Endodermal cell (in vitro differentiated cells): Measurements from ENCODE around the gene ATXN1. TPM values are rescaled to one million over a fixed set of nuclear protein-coding genes. Genes with fewer than 3 reads are reported as not detected.

Experiments used
- DNase-seq: peaks from one replicate; pipeline ENCODE4 v3.0.0-alpha.2; 2017
- H3K27ac ChIP-seq: 2 replicates; pipeline ENCODE4 v1.5.1; 2013; ENCODE audit warnings: mild to moderate bottlenecking, low read depth, low read length, moderate library complexity
- H3K27me3 ChIP-seq: 2 replicates; pipeline ENCODE4 v1.6.1; 2013; ENCODE audit warnings: mild to moderate bottlenecking, low read length, moderate library complexity; ENCODE audit not compliant: insufficient read depth, control insufficient read depth, poor library complexity, severe bottlenecking
- H3K36me3 ChIP-seq: 2 replicates; pipeline ENCODE4 v1.7.0; 2013; ENCODE audit warnings: mild to moderate bottlenecking, low read length, moderate library complexity; ENCODE audit not compliant: control insufficient read depth, insufficient read depth
- H3K4me1 ChIP-seq: one replicate; pipeline ENCODE4 v1.7.0; 2013; ENCODE audit warnings: low read length; ENCODE audit not compliant: control insufficient read depth, insufficient read depth
- H3K4me3 ChIP-seq: 2 replicates; pipeline ENCODE4 v1.5.1; 2013; ENCODE audit warnings: mild to moderate bottlenecking, low read length, moderate library complexity
- H3K9ac ChIP-seq: 2 replicates; pipeline ENCODE4 v1.6.1; 2013; ENCODE audit warnings: mild to moderate bottlenecking, low read length, moderate library complexity; ENCODE audit not compliant: poor library complexity, severe bottlenecking; ENCODE audit errors: extremely low read depth
- H3K9me3 ChIP-seq: 2 replicates; pipeline ENCODE4 v1.6.1; 2013; ENCODE audit warnings: mild to moderate bottlenecking, low read length, moderate library complexity; ENCODE audit not compliant: control insufficient read depth
- H3K27ac Mint-ChIP-seq: 2 replicates; pipeline ENCODE4 v1.8.0; 2020; ENCODE audit warnings: mixed read lengths
- H3K27me3 Mint-ChIP-seq: 2 replicates; pipeline ENCODE4 v1.8.0; 2021; ENCODE audit warnings: mild to moderate bottlenecking, mixed read lengths; ENCODE audit not compliant: insufficient read depth
- H3K36me3 Mint-ChIP-seq: 2 replicates; pipeline ENCODE4 v1.8.0; 2020; ENCODE audit warnings: low read depth, mixed read lengths
- H3K4me1 Mint-ChIP-seq: 2 replicates; pipeline ENCODE4 v1.8.0; 2020; ENCODE audit warnings: mixed read lengths
- H3K4me3 Mint-ChIP-seq: 2 replicates; pipeline ENCODE4 v1.8.0; 2020; ENCODE audit warnings: mild to moderate bottlenecking, moderate library complexity, mixed read lengths
- H3K9me3 Mint-ChIP-seq: 2 replicates; pipeline ENCODE4 v1.8.0; 2020; ENCODE audit warnings: mild to moderate bottlenecking, mixed read lengths
- WGBS, 2 experiments: methylation state at CpG; one replicate each; pipeline versions ENCODE4 v1.1.5 to v1.1.7; 2013; ENCODE audit warnings: missing lambda C conversion rate in 2 of 2, mixed read lengths in 1 of 2; ENCODE audit not compliant: insufficient coverage in 1 of 2, insufficient read length in 1 of 2; 5-methylcytosine and 5-hydroxymethylcytosine counted together
- total RNA-seq, 2 donors: library from RNA; stranded (reverse); fragmentation: NEBNext Ultra II Directional in 1 of 2; extraction: Animal tissue kit (Norgen Biotek cat#: 25700) in 1 of 2; gene quantifications; 2 replicates in 1 of 2; 3 replicates in 1 of 2; pipeline ENCODE4 v1.2.1, GENCODE V29; 2021
- TF ChIP-seq, protein P1 (sequence below): fragments of 200-600 bp; sonication (generic); conservative IDR thresholded peaks from 2 replicates; pipeline ENCODE4 v1.5.0; 2021; ENCODE audit warnings: antibody characterized with exemption, mild to moderate bottlenecking

Gene ATXN1
- total RNA-seq, 2 donors from 2014 or later, result 10.4 to 15.9 TPM

GRCh38 chr6:16746401-16746800 is 14.9 kb downstream of the ATXN1 start:
- no peak overlapping the region for H3K4me3 ChIP-seq
- H3K4me3 Mint-ChIP-seq, result no peak overlapping the region
- TF ChIP-seq, protein P1, sequence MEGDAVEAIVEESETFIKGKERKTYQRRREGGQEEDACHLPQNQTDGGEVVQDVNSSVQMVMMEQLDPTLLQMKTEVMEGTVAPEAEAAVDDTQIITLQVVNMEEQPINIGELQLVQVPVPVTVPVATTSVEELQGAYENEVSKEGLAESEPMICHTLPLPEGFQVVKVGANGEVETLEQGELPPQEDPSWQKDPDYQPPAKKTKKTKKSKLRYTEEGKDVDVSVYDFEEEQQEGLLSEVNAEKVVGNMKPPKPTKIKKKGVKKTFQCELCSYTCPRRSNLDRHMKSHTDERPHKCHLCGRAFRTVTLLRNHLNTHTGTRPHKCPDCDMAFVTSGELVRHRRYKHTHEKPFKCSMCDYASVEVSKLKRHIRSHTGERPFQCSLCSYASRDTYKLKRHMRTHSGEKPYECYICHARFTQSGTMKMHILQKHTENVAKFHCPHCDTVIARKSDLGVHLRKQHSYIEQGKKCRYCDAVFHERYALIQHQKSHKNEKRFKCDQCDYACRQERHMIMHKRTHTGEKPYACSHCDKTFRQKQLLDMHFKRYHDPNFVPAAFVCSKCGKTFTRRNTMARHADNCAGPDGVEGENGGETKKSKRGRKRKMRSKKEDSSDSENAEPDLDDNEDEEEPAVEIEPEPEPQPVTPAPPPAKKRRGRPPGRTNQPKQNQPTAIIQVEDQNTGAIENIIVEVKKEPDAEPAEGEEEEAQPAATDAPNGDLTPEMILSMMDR, result no peak
- H3K9ac ChIP-seq, result no peak overlapping the region
- no peaks in the 10 kb centered on the region for H3K4me1 Mint-ChIP-seq
- H3K27me3 ChIP-seq, result no peaks in the 10 kb centered on the region
- no peaks in the 10 kb centered on the region for H3K27me3 Mint-ChIP-seq
- peaks cover 4% of the 10 kb centered on the region for H3K36me3 Mint-ChIP-seq
- no peak overlapping the region for H3K27ac Mint-ChIP-seq
- H3K36me3 ChIP-seq, result no peaks in the 10 kb centered on the region
- no peaks in the 10 kb centered on the region for H3K9me3 Mint-ChIP-seq
- no peak overlapping the region for H3K27ac ChIP-seq
- 88% methylated on average over 1 of the region's 3 CpGs; no CpG with 5 or more reads in 1 of the 2 experiments for WGBS, 2 experiments
- H3K9me3 ChIP-seq, result no peaks in the 10 kb centered on the region
- no peak for DNase-seq
- H3K4me1 ChIP-seq, result no peaks in the 10 kb centered on the region

DNA sequence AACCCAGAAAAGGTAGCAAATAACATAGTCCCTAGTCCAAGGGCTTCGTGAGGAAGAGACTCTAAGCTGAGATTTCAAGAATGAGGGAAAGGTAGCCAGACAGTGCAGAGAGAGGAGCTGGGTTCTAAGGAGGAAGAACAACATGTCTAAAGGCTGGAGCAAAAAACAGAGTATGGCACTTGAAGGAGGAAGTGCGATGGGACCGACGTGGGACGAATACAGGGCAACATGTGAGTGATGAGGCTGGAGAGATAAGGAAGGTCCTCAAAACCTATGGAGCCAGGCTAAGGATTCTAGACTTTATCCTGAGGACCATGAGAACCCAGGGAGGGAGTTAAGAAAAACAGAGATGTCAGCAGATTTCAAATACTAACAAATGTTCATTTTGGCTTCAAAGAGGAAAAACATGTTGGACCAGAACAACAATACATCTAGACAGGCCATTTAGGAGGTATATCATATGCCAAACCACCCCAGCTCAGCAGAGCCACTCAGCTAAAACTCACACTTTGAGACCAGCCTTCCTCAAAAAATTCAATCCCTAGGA is 17.5 kb downstream of the ATXN1 start:
- no peak overlapping the region for H3K27ac ChIP-seq
- H3K9me3 ChIP-seq, result no peaks in the 10 kb centered on the region
- no peaks in the 10 kb centered on the region for H3K36me3 Mint-ChIP-seq
- no peak overlapping the region for H3K9ac ChIP-seq
- no peak overlapping the region for H3K4me3 ChIP-seq
- TF ChIP-seq, protein P1, result no peak
- peaks cover 10% of the 10 kb centered on the region for H3K4me1 Mint-ChIP-seq
- H3K36me3 ChIP-seq, result no peaks in the 10 kb centered on the region
- no peaks in the 10 kb centered on the region for H3K9me3 Mint-ChIP-seq
- no peak overlapping the region for H3K4me3 Mint-ChIP-seq
- H3K27me3 Mint-ChIP-seq, result no peaks in the 10 kb centered on the region
- no peaks in the 10 kb centered on the region for H3K27me3 ChIP-seq
- no peak for DNase-seq
- H3K27ac Mint-ChIP-seq, result no peak overlapping the region
- peaks cover 2% of the 10 kb centered on the region for H3K4me1 ChIP-seq
- WGBS, 2 experiments, result 94 to 98% methylated on average over 5 of the region's 5 CpGs

DNA sequence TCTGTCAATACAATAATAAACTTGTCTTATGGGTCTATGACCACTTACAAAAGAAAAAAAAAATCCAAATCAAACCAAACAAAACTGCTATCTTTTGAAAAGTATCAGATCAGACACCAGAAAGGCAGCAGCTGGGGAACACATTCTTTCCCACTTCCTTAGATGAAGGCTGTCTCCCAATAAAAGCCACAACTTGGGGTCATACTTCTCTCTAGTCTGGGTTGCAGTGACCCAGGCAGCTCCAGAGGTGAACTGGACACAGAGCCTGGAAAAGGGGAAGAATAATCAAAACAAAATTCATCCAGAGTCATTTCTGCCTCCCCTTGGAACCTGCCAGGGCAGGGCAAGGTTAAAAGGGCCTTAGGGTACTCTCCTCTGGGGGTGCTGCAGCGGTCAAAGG is 19.1 kb downstream of the ATXN1 start:
- no peaks in the 10 kb centered on the region for H3K27me3 Mint-ChIP-seq
- Histone ChIP-seq H3K4me3 (no peak overlapping the region), H3K36me3 (no peaks in the 10 kb centered on the region), H3K27ac (no peak overlapping the region), H3K9ac (no peak overlapping the region), H3K4me1 (peaks cover 2% of the 10 kb centered on the region), H3K27me3 (no peaks in the 10 kb centered on the region), H3K9me3 (no peaks in the 10 kb centered on the region)
- TF ChIP-seq, protein P1, result no peak
- WGBS, 2 experiments, result 94 to 100% methylated on average over 1 of the region's 1 CpG
- H3K4me1 Mint-ChIP-seq, result peaks cover 15% of the 10 kb centered on the region
- no peak overlapping the region for H3K4me3 Mint-ChIP-seq
- no peak for DNase-seq
- no peaks in the 10 kb centered on the region for H3K36me3 Mint-ChIP-seq
- no peak overlapping the region for H3K27ac Mint-ChIP-seq
- H3K9me3 Mint-ChIP-seq, result no peaks in the 10 kb centered on the region
